Measurements from ENCODE around the gene SOWAHD.

DNA sequence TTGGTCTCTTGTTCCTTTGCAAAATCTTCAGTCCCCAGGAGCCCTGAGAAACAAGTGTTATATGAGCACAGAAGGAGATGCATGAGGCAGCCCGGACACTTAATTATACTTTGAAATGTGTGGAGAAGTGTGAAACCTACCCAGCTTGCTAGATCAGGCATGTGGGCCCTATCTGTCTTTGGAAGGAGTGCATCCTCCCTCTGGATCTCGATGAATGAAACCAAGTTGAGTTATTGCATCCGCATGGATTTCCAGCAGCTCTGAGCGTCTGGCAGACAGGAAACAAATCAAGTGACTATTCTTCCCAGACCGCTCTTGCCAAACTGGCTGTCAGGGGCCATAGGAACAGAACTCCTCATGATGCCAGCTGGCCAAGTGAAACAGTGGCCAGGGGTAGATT lies 19.6 kb upstream of the SOWAHD start:
- TF ChIP-seq EZH2 (IDR thresholded peaks at IDR 0.05; ENCODE audit: insufficient read depth, poor library complexity, severe bottlenecking) (no peak), EZH2phosphoT487 (IDR thresholded peaks at IDR 0.05; ENCODE audit: insufficient read depth, low read depth) (no peak)

Data from GM23248 (cell line).